Fibroblast of lung (primary cell): ENCODE results near the gene EPB41L1.

Experiments
- CTCF ChIP-seq, 2 donors: IDR thresholded peaks in 1 of 2; conservative IDR thresholded peaks in 1 of 2; 1 replicate in 1 of 2; 2 replicates in 1 of 2; pipeline ENCODE4 v1.5.1; 2011 to 2012; ENCODE audit warnings: low read length in 2 of 2, control low read depth in 1 of 2, inconsistent platforms in 1 of 2, low read depth in 1 of 2, mild to moderate bottlenecking in 1 of 2
- EZH2 ChIP-seq: IDR thresholded peaks from 2 replicates; pipeline ENCODE4 v1.5.1; 2012; ENCODE audit warnings: low read length, control low read depth, mild to moderate bottlenecking; ENCODE audit errors: missing control alignments

- TF ChIP-seq CTCF (conservative IDR thresholded peaks at IDR 0.05 in 1 of 2, IDR thresholded peaks at IDR 0.05 in 1 of 2; ENCODE audit: low read depth in 1 of 2, low read length in 2 of 2) (peak; percentile 56 to 72), EZH2 (no peak)
Observed at GRCh38 chr20:36214684-36215256, 60.2 kb downstream of the EPB41L1 start.
